KG1 (cell line): Measurements from ENCODE around the gene CHTF18.
"Not testable (repeated sequence)": the region's sequence is repeated elsewhere in the genome, so short reads cannot be mapped to it uniquely, and the experiment has no call there.

ENCODE experiments used
- DNase-seq: peaks from one replicate; lab custom pipeline; 2025; lab: John Stamatoyannopoulos, UW

Gene CHTF18

GRCh38 chr16:830871-831570 is 42.6 kb downstream of the CHTF18 start:
- no peak for DNase-seq

- DNase-seq: no peak
Observed at GRCh38 chr16:831571-832413, 43.4 kb downstream of the CHTF18 start.

GRCh38 chr16:832652-833336 is 44.4 kb downstream of the CHTF18 start:
- DNase-seq: no peak

DNA sequence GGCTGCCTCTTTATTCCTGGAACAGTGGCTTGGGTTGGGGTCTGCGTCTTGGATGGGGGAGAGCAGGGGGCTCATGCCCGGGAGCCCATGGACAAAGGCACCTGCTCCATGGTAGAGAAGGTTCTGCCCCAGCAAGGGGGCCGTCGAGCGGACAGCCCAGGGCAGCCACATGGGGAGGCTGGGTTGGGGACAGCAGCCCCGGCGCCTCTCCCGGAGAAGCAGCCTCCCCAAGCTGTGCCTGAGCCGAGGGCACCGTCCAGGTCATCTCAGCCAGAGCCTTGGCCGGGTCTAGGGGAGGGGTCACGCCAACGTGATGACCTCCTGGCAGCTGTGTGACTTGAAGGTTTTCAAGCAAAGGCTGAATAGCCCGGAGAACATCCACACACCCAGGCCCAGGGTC is 45.0 kb downstream of the CHTF18 start:
- DNase-seq: no peak

GRCh38 chr16:835373-835772 is 47.0 kb downstream of the CHTF18 start:
- DNase-seq: no peak

DNA sequence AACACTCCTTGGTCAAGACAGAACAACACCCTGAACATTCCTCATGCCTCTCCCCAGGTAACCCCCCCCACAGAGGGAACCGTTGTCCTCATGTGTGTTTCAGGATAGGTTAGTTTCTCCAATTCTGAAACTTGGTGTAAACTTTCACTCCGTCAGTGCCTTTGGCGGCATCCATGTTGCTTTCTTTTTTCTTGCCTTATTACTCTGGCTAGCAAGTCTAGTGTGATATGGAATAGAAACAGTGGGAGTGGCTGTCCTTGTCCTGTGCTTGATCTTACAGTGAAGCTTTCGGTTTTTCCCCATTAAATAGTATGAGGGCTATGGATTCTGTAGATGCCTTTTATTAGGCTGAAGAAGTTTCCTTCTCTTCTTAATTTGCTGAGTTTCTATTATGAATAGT is 47.8 kb downstream of the CHTF18 start:
- no peak for DNase-seq

DNA sequence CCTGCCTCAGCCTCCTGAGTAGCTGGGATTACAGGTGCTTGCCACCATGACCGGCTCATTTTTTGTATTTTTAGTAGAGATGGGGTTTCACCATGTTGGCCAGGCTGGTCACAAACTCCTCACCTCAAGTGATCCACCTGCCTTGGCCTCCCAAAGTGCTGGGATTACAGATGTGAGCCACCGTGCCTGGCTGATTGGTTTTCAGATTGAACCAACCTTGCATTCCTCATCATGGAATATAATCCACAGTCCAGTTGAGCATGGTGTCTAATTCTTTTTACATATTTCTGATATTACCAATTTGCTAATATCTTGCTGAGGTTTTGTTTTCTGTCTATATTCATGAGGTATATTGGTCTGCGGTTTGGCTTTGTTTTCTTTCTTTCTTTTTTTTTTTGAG is 48.4 kb downstream of the CHTF18 start:
- not testable (repeated sequence) for DNase-seq

DNA sequence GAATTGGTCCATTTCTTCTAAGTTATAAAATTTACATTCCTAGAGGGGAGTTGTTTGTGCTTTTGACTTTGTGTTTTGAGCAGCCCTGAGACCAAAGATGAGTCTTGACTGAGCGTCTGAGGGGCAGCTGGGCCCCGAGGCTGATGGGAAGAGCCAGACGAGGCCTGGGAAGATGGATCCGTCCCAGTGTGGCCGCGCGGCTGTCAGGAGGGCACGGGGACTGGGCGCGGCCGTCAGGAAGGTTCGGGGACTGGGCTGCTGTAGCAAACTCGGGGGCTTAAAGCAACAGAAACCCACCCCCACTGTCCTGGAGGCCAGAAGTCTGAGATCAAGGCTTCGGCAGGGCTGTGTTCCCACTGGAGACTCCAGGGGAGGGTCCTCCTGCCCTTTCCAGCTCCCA is 50.3 kb downstream of the CHTF18 start:
- DNase-seq: no peak

GRCh38 chr16:839643-840408 is 51.4 kb downstream of the CHTF18 start:
- no peak for DNase-seq

DNA sequence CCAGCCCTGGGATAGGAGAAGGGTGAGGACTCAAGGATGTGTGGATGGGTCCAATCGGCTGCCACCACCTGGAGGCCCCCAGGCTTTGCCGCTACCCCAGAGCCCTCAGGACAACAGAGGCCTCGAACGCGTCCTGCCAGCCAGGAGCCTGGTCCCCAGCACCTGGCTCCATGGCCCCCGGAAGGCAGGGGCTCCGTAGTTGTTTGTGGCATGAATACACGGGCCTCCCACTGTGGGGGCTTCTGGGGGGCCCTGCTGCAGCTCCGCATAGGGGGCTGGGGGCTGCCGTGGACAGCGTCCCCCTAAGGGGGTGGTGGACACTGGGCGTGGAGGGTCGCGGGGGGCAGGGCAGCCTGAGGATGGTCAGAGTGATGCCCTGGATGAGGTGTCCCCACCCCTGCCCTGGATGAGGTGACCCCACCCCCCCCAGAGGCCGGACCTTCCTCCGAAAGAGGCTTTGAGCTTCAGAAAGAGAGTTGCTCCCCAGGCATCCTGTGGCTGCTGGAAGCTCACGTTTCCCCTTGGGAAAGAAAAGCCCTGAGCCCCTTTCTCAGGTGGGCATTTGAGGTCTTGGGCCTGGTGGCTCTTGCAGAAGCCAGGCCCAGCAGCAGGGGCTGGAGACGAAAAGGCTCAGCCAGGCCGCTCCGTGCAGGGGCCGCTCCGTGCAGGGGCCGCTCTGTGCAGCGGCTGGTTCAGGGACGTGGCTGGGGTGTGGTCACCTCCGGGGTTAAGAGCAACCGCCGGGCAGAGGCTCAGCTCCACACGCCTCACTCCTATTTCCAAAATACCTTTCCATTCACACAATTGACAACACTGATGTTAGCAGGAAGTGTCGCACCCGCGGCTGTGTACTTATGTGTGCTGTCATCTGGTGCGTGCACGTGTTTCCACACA is 52.4 kb downstream of the CHTF18 start:
- no peak for DNase-seq

- no peak for DNase-seq
Observed at GRCh38 chr16:841455-842060, 53.1 kb downstream of the CHTF18 start.

GRCh38 chr16:842061-842476 is 53.6 kb downstream of the CHTF18 start:
- DNase-seq: no peak

GRCh38 chr16:842711-843560 is 54.5 kb downstream of the CHTF18 start:
- DNase-seq: no peak

DNA sequence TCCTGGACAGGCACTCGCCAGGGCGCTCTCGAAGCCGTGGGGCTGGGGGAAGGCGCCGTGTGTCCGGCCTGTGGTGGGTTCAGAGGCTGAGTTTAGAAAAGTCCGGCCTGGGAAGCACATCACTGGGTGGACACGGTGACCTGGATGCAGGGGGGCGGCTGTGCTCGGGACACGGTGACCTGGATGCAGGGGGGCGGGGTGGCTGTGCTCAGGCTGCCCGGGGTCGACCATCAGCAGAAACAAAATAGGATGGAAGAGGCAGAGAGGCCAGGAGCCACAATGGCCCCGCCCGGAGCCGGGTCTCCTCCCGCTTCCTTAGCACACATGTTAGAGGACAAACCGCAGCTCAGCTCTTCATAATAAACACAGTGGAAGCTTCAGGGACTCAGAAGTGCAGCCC is 55.4 kb downstream of the CHTF18 start:
- DNase-seq: no peak

DNA sequence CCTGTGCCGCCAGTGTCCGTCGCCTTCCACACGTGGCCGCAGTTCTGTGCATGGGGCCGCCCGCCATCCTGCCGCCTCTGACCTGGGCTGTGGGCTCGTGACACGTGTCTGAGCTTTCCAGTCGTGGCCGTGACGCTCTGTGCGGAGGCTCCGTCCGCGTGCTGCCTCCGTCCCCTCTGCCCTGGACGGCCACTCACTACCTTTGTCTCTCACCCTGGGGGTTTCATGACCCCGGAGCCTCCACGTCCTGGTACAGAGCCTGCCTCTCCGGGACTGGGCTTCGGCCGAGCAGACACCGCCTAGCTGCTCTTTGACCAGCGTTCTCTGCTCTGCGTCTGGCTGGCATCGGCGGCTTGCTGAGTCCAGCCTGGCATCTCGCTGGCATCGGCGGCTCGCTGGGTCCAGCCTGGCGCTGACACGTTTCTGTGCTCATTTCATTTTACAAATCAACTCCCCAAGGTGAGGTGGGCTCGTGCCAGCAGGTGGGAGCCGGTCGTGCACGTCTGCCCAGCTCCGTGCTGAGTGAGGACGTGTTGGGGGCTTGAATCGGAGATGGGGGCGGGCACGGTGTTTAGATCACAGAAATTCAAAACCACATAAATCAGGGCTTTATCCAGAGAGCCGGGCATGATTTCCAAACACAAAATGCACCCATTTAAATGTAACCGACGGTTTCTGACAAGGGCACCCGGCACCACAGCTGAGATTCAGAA is 56.4 kb downstream of the CHTF18 start:
- no peak for DNase-seq

- DNase-seq: no peak
Observed at GRCh38 chr16:845351-845745, 56.9 kb downstream of the CHTF18 start.

DNA sequence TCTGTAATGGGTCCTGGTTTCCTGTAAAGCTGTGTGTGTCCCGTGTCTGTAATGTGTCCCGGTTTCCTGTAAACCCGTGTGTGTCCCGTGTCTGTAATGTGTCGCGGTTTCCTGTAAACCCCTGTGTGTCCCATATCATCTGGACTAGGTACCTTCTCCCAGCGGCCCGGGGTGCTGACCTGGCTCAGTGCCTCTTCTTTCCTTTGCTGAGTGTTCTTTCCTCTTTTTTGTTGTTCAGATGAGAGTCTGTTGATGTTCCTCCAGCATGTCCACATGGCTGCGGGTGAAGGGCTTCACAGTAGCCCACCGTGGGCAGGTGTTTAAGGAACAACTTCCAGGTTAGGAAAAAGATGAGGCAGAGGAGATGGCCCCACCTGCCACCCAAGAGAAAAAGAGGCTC is 58.7 kb downstream of the CHTF18 start:
- DNase-seq: no peak
